Endothelial cell of umbilical vein (primary cell): Measurements from ENCODE around the gene DGCR8. TPM values are rescaled to one million over a fixed set of nuclear protein-coding genes. Genes with fewer than 3 reads are reported as not detected.

Experiments used
- BruUV-seq: library from RNA; stranded (reverse); fragments of 400-500 nt; replicated peaks from 2 replicates; lab custom pipeline; 2021; lab: Mats Ljungman, UMichigan
- CTCF ChIA-PET: fragments of 300-600, 350-600 bp; sonication (Branson Sonifier 250); formaldehyde crosslinking; loops from one replicate; lab custom pipeline; 2021; ENCODE audit warnings: antibody characterized with exemption, inconsistent platforms; lab: Charles Lee
- POLR2A ChIA-PET: fragments of 300-600, 350-600 bp; sonication (Branson Sonifier 250); formaldehyde crosslinking; loops from one replicate; lab custom pipeline; 2021; ENCODE audit warnings: antibody characterized with exemption, inconsistent platforms; lab: Charles Lee
- DNase-seq: peaks from one replicate; pipeline ENCODE4 v3.0.0-alpha.2; 2011; ENCODE audit warnings: low read depth, low spot score
- FAIRE-seq: peaks from 2 replicates; lab custom pipeline; 2011; peaks lifted over from hg19 to GRCh38; lab: Jason Lieb, UNC
- H2AFZ ChIP-seq: 2 replicates; pipeline ENCODE4 v1.6.0; 2012; ENCODE audit warnings: low read depth, low read length, control low read depth, inconsistent platforms
- H3K27ac ChIP-seq: 2 replicates; pipeline ENCODE4 v1.5.1; 2011; ENCODE audit warnings: low read depth, mild to moderate bottlenecking, control low read depth, low read length, moderate library complexity; ENCODE audit not compliant: insufficient read depth
- H3K27me3 ChIP-seq, 2 experiments: 2 replicates each; pipeline versions ENCODE4 v1.6.0 to v1.6.1; 2011; ENCODE audit warnings: low read length in 2 of 2, mixed read lengths in 1 of 2; ENCODE audit not compliant: control insufficient read depth in 2 of 2, insufficient read depth in 2 of 2
- H3K36me3 ChIP-seq, 2 experiments: 2 replicates in 1 of 2; 3 replicates in 1 of 2; pipeline ENCODE4 v1.5.1; 2011; ENCODE audit warnings: low read length in 2 of 2, mild to moderate bottlenecking in 1 of 2, moderate library complexity in 1 of 2; ENCODE audit not compliant: control insufficient read depth in 2 of 2, insufficient read depth in 2 of 2; ENCODE audit errors: extremely low read depth in 1 of 2
- H3K4me1 ChIP-seq: 3 replicates; pipeline ENCODE4 v1.5.1; 2011; ENCODE audit warnings: mild to moderate bottlenecking, low read length; ENCODE audit not compliant: control insufficient read depth, insufficient read depth; ENCODE audit errors: extremely low read depth
- H3K4me2 ChIP-seq: 2 replicates; pipeline ENCODE4 v1.6.1; 2011; ENCODE audit warnings: low read length, control low read depth, mixed read lengths; ENCODE audit not compliant: insufficient read depth
- H3K4me3 ChIP-seq, 3 experiments: fragments of 200-600 bp in 1 of 3; sonication (generic), shearing (Covaris generic) in 1 of 3; replicated peaks in 1 of 3; 2 replicates each; pipeline ENCODE4 v1.5.1; 2011 to 2016; ENCODE audit warnings: control low read depth in 3 of 3, low read length in 3 of 3, mild to moderate bottlenecking in 2 of 3, inconsistent platforms in 1 of 3, low read depth in 1 of 3, moderate library complexity in 1 of 3; ENCODE audit not compliant: insufficient read depth in 1 of 3
- H3K79me2 ChIP-seq: 2 replicates; pipeline ENCODE4 v1.6.0; 2012; ENCODE audit warnings: low read length, inconsistent platforms; ENCODE audit not compliant: control insufficient read depth, insufficient read depth
- H3K9ac ChIP-seq: replicated peaks from 2 replicates; pipeline ENCODE3; 2011; ENCODE audit warnings: low read length, control low read depth; ENCODE audit not compliant: insufficient read depth; ENCODE audit errors: extremely low read depth
- H3K9me1 ChIP-seq: replicated peaks from 3 replicates; pipeline ENCODE4 v1.6.0; 2011; ENCODE audit warnings: mild to moderate bottlenecking, low read length; ENCODE audit not compliant: control insufficient read depth, insufficient read depth; ENCODE audit errors: extremely low read depth
- H3K9me3 ChIP-seq: replicated peaks from 2 replicates; pipeline ENCODE4 v1.5.1; 2012; ENCODE audit warnings: low read length, inconsistent platforms; ENCODE audit not compliant: control insufficient read depth, insufficient read depth
- H4K20me1 ChIP-seq: replicated peaks from 2 replicates; pipeline ENCODE3; 2011; ENCODE audit warnings: mild to moderate bottlenecking, low read length; ENCODE audit not compliant: control insufficient read depth, insufficient read depth; ENCODE audit errors: extremely low read depth
- CTCF ChIP-seq, 2 donors: IDR thresholded peaks; 1 replicate in 1 of 2; 2 replicates in 1 of 2; pipeline ENCODE4 v1.5.1; 2011; ENCODE audit warnings: low read length in 2 of 2, mild to moderate bottlenecking in 2 of 2, moderate library complexity in 2 of 2, control low read depth in 1 of 2, inconsistent platforms in 1 of 2, low read depth in 1 of 2; ENCODE audit not compliant: insufficient read depth in 1 of 2; ENCODE audit errors: extremely low read depth in 1 of 2
- EZH2 ChIP-seq: IDR thresholded peaks from 2 replicates; pipeline ENCODE4 v1.6.1; 2012; ENCODE audit warnings: borderline replicate concordance, low read depth, mild to moderate bottlenecking, moderate library complexity, low read length, inconsistent platforms; ENCODE audit not compliant: severe bottlenecking
- FOS ChIP-seq: IDR thresholded peaks from 2 replicates; pipeline ENCODE4 v1.6.1; 2011; ENCODE audit warnings: mild to moderate bottlenecking, low read length, moderate library complexity, borderline replicate concordance; ENCODE audit not compliant: insufficient read depth
- GATA2 ChIP-seq: IDR thresholded peaks from 2 replicates; pipeline ENCODE4 v1.7.0; 2011; ENCODE audit warnings: low read depth, mild to moderate bottlenecking, moderate library complexity, mixed read lengths, low read length; ENCODE audit not compliant: insufficient read length, insufficient read depth
- JUN ChIP-seq: IDR thresholded peaks from 2 replicates; pipeline ENCODE4 v1.6.1; 2011; ENCODE audit warnings: borderline replicate concordance, low read depth; ENCODE audit not compliant: insufficient read length, insufficient read depth
- MAX ChIP-seq: IDR thresholded peaks from 2 replicates; pipeline ENCODE4 v1.6.1; 2011; ENCODE audit not compliant: insufficient read depth, insufficient read length
- MYC ChIP-seq: IDR thresholded peaks from one replicate; pipeline ENCODE4 v1.6.1; 2011; ENCODE audit warnings: mild to moderate bottlenecking, low read depth, low read length
- POLR2A ChIP-seq: IDR thresholded peaks from 2 replicates; pipeline ENCODE4 v1.6.1; 2012; ENCODE audit warnings: low read depth, mild to moderate bottlenecking, control low read depth, low read length
- POLR2AphosphoS5 ChIP-seq: IDR thresholded peaks from 2 replicates; pipeline ENCODE4 v1.6.1; 2012; ENCODE audit warnings: low read depth, mild to moderate bottlenecking, control low read depth, low read length, moderate library complexity; ENCODE audit not compliant: insufficient read depth
- dilution Hi-C: fragments of 300-500 bp; cut with MboI; formaldehyde crosslinking; loops from one replicate; pipeline ENCODE4 v1.15.0; 2019; ENCODE audit warnings: low sequenced_read_pairs; ENCODE audit not compliant: extremely low pct_ligation_motif_present
- intact Hi-C: fragments of 100-400 bp; cut with micrococcal nuclease; formaldehyde crosslinking; loops from one replicate; pipeline ENCODE4 v1.10.0; 2022
- polyA plus RNA-seq, 4 experiments: library from polyadenylated mRNA; depleted of rRNA in 3 of 4; stranded (reverse) in 3 of 4; unstranded in 1 of 4; fragments of >200 nt; gene quantifications; 2 replicates each; pipeline versions ENCODE4 v1.2.1 to v1.2.3, GENCODE V29; 2011 to 2012; ENCODE audit warnings: missing spikeins in 1 of 4
- total RNA-seq: library from RNA; stranded (reverse); gene quantifications from 2 replicates; pipeline ENCODE4 v1.2.3, GENCODE V29; 2021

DGCR8 gene
- total and polyA plus RNA-seq, 2 donors (not counting 3 experiments of a cell fraction or from before 2014, with no cell fraction given) = 32.7 to 64.2 TPM

GRCh38 chr22:20069331-20070042, 10.6 kb upstream of the DGCR8 start:
- ChIA-PET POLR2A (interaction anchor here (0.6 kb wide), 1 partner anchor 28 kb away, joined by 3 read pairs; no protein-coding TSS in a partner anchor), CTCF (interaction anchor here (0.7 kb wide), 1 partner anchor 35 kb away, joined by 3 read pairs; no protein-coding TSS in a partner anchor)
- H3K27ac ChIP-seq = no peak overlapping the region
- H3K4me3 ChIP-seq = no peak overlapping the region
- no peaks in the 10 kb centered on the region for H3K4me1 ChIP-seq
- no peak overlapping the region for H2AFZ ChIP-seq
- no peak overlapping the region for H3K9ac ChIP-seq
- H4K20me1 ChIP-seq = no peaks in the 10 kb centered on the region
- dilution Hi-C loops = no loop called here
- no peak overlapping the region for H3K4me2 ChIP-seq
- no peaks in the 10 kb centered on the region for H3K27me3 ChIP-seq
- peaks cover 2 to 5% of the 10 kb centered on the region in 2 experiments for H3K36me3 ChIP-seq
- no peaks in the 10 kb centered on the region for H3K79me2 ChIP-seq
- H3K9me3 ChIP-seq = no peaks in the 10 kb centered on the region
- DNase-seq = no peak
- intact Hi-C loops = no loop called here
- no TSS peak for BruUV-seq
- no peaks in the 10 kb centered on the region for H3K9me1 ChIP-seq
- TF ChIP-seq EZH2 = no peak
- TF ChIP-seq MAX = no peak
- TF ChIP-seq JUN = no peak
- TF ChIP-seq MYC = no peak
- TF ChIP-seq FOS = no peak
- no peak for TF ChIP-seq CTCF (IDR thresholded peaks at IDR 0.05; ENCODE audit: extremely low read depth in 1 of 2, insufficient read depth in 1 of 2, low read depth in 1 of 2, low read length in 2 of 2)
- no peak for TF ChIP-seq POLR2A
- TF ChIP-seq POLR2AphosphoS5 = no peak
- no peak for TF ChIP-seq GATA2
- FAIRE-seq = no peak
